NCI-H146 (cell line): ENCODE measurements around the gene GCNA.
"Not testable (repeated sequence)": the region's sequence is repeated elsewhere in the genome, so short reads cannot be mapped to it uniquely, and the experiment has no call there.

Experiments used
- DNase-seq: peaks from one replicate; lab custom pipeline; 2025; lab: John Stamatoyannopoulos, UW

Gene GCNA

DNA sequence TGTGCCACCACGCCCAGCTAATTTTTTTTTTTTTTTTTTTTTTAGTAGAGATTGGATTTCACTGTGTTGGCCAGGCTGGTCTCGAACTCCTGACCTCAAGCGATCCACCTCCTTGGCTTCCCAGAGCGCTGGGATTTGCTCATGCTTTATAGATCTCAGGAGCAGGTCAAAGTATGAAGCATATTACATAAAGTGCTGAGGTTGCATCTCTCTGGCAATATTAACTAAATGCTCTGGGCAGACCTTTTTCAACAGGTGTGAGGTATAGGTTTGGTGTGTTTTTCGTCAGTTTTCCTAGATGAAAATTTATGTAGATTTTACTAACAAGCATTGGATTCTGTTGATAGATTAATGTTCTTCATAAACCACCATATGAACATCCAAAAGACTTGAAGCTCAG is 19.3 kb upstream of the GCNA start:
- DNase-seq = no peak

DNA sequence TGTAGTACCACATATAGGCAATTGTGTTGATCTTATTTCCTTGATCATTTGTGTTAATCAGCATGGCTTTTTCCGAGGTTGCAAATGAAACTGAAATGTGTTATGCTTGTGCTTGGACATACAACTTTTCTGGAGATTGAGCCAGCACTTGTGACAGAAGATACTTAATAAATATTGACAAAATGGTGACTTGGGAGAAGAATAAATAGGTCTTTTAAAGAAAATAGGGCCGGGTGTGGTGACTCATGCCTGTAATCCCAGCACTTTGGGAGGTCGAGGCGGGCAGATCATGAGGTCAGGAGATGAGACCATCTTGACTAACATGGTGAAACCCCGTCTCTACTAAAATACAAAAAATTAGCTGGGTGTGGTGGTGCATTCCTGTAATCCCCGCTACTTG is 18.5 kb upstream of the GCNA start:
- DNase-seq = not testable (repeated sequence)

DNA sequence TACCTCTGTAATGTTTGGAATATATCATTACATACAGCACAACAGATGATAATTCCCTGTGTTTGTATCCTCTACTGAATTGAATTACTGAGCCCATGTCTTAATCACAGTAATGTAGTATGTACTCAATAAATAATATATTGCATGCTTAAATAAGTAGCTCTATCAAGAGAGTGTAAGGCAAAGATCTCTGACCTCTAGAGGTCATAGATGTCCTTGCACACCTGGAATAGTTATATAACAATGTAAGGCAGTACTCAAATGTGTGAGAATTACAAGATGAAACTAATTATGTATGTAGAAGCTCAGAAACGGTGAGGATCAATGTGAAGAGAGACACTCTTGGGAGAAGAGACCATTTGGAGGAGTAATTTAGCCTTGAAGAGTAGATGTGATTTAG is 14.3 kb upstream of the GCNA start:
- no peak for DNase-seq

DNA sequence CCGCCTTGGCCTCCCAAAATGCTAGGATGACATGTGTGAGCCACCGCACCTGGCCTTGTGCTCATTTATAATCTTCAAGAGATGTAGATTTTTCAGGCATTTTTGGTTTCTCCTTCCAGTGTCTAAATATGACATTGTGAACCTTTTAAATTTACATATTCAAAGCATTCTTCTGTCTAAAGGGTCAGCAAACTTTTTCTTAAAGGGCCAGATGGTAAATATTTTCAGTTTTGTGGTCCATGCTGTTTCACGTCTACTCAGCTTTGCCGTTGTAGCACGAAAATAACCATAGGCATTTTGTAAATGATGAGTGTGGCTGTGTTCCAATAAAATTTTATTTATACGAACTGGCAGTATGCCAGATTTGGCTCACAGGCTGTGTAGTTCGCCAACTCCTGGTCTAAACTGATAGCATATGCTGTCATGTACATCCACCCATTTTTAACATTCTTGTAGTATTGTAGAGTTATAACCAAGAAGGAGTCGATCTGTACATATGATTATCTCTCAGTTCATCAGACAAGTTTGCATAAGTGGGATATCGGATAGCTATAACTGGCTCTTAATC is 12.7 kb upstream of the GCNA start:
- no peak for DNase-seq

DNA sequence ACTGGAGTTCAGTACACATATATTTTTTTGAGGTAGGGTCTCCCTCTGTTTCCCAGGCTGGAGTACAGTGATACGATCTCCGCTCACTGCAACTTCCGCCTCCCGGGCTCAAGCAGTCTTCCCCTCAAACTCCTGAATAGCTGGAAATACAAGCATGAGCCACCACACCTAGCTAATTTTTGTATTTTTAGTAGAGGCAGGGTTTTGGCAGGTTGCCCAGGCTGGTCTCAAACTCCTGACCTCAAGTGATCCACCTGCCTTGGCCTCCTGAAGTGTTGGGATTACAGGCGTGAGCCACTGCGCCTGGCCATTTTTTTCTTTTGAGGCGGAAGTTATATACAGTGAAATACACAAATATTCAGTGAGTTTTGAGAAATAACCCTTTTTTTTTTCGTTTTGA is 6.8 kb upstream of the GCNA start:
- DNase-seq = not testable (repeated sequence)

DNA sequence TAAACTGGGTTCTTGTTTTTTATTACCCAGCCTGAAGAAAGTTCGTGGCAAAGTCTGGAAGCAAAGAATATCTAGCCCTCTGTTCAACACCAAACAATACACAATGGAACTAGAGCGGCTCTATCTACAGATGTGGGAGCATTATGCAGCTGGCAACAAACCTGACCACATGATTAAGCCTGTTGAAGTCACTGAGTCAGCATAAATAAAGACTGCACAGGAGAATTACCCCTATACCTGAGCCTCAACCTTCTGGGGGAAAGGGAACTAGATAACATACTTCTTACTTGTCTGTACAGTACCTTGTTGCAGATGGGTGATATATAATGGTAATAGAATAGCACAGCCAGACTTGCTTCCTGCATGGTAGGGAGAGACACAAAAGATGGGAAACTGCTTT is 4.6 kb upstream of the GCNA start:
- DNase-seq = no peak

DNA sequence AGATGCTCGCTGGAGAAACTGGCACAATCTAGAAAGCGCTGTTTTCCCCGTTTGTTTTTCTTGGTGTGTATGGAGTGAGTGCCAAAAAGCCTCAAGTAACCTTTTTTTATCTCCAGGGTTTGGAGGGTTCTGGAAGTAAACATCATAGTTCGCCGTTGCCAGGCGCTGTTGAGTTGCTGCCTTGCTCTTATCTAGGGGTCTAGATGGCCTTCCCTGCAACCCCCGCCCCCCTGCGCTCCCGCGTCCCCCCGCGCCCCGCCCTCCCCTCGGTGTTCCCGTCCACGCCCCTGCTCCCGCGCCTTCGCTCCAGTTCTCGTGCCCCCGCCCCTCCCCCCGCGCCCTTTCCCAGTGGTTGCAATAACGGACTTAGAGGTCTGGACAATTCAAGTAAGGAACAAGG is 555 bp upstream of the GCNA start:
- no peak for DNase-seq

DNA sequence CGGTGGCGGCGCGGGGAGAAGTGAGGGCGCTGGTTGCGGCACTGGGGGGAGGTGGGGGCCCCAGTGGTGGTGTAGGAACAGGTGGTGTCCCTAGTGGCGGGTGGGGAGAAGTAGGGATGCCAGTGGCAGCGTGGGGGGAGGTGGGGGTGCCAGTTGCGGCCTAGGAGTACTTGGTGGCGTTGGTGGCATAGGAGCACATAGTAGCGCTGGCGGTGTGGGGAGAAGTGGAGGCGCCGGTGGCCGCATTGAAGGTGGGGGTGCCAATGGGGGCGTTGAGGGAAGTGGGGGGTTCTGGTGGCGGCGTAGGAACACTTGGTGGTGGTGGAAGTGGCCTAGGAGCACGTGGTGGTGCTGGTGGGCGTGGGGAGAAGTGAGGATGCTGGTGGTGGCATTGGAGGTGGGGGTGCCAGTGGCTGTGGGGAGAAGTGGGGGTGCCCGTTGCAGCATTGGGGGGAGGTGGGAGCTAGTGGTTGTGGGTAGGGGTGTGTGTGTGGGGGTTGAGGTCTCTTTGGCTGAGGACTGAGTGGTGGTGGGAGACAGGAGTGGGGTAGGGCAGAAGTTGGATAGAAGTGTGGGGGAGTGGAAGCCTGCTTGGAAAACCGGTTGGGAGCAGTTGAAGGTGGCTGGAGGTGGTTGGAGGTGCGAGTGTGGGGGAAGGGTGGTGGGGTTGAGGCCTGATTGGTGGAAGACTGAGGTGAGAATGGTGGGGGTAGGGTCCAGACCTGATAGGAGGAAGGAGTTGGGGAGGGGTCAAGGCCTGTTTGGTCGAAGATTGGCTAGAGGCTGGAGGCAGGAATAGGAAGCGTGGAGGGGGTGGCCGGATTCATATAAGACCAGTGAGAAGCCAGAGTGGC is 1.1 kb downstream of the GCNA start:
- no peak for DNase-seq

DNA sequence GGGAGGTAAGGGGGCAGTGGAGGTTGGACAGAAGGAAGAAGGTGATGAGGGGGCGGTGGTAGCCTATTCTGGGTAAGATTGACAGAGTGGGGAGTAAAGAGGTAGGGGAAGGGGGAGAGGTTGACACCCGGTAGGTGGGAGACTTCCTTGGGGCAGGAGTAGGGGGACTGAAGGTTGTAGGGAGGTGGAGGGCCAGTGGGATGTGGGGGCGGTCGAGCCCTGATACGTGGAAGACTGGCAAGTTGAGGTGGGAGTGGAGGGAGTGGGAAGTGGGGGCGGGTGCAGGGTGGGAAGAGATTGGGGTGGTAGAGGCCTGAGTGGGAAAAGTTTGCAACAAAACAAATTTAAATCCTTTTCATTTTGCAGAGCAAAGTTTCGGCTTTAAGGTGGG is 1.7 kb downstream of the GCNA start:
- DNase-seq = no peak

DNA sequence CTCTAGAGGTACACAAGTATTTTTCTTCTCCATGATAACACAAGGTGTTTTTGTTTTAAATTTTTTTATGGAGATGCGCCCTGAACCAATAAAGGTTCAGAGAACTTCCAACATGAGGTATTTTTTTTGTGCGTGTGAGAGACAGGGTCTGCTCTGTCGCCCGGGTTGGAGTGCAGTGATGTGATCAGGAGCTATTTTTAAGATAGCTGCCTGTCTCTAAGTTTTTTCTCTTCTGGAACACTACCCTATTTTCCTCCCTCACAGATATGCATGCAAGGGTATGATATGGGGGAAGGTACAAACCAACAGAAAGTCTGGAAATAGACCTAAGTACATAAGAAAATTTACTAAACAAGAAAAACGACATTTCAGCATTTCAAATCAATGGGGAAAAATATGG is 3.0 kb downstream of the GCNA start:
- no peak for DNase-seq

DNA sequence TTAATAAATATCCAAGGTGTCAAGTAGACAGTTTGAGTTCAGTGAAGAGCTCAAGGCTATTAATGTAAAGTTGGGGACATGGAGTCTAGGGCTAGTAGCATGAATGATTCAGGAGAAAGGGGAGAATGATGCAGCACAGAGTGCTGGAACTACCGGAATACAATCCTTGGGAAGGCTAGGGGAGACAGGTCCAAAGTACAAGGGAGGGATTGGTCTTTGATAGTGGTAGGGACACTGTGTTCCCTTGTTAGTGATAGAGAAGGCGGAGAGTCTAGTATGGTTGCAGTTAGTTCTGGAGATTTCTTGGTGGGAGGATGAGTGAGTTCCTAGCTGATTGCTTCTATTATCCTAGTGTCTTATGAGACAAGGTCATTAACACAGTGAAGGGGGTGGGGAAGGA is 8.7 kb downstream of the GCNA start:
- DNase-seq = no peak

DNA sequence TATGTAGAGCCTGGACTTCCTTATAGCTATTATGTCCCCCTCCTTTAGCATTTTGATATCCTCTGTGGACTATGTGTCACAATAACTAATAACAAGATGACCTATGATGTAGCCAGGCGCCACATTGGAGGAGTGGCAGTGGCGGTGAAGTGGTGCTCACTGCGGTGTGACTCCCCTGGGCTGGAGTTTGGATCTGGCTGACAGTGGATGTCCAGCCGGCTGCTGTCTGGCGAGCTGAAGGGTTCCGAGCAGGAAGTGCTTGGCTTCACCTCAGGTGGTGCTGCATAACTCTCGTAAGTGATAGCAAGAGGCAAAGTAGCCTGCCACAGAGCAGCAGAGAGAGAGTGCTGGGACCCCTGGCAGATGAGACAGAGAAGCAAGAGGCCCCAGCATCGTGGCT is 15.0 kb downstream of the GCNA start:
- not testable (repeated sequence) for DNase-seq

DNA sequence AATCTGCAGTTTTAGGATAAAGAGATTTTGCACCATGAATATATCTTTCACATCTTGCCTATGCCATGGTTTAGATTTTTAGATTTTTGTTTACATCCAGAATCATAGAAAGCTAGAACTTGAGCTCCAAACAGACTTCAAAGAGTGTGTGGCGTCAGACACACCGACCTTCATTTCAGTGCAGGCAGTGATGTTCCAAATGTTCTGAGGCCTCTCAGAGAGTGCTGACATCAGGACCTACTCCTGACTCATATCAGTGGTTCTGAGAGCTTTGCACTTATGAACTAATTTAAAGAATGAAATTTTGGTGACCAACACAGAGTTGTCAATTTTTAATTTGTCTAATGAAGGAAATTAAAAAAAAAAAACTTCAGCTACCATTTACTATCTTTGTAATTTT is 21.7 kb downstream of the GCNA start:
- no peak for DNase-seq

DNA sequence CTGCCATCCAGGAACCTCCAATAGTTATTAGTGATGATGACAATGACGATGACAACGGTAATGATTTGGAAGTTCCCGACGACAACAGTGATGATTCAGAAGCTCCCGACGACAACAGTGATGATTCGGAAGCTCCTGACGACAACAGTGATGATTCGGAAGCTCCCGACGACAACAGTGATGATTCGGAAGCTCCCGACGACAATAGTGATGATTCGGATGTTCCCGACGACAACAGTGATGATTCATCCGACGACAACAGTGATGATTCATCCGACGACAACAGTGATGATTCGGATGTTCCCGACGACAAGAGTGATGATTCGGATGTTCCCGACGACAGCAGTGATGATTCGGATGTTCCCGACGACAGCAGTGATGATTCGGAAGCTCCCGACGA is 25.4 kb downstream of the GCNA start:
- DNase-seq = no peak

DNA sequence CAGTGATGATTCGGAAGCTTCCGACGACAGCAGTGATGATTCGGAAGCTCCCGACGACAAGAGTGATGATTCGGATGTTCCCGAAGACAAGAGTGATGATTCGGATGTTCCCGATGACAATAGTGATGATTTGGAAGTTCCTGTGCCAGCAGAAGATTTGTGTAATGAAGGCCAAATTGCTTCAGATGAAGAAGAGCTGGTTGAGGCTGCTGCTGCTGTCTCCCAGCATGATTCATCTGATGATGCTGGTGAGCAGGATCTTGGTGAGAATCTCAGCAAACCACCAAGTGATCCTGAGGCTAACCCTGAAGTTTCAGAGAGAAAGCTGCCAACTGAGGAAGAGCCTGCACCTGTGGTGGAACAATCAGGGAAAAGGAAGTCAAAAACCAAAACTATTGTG is 25.9 kb downstream of the GCNA start:
- no peak for DNase-seq

DNA sequence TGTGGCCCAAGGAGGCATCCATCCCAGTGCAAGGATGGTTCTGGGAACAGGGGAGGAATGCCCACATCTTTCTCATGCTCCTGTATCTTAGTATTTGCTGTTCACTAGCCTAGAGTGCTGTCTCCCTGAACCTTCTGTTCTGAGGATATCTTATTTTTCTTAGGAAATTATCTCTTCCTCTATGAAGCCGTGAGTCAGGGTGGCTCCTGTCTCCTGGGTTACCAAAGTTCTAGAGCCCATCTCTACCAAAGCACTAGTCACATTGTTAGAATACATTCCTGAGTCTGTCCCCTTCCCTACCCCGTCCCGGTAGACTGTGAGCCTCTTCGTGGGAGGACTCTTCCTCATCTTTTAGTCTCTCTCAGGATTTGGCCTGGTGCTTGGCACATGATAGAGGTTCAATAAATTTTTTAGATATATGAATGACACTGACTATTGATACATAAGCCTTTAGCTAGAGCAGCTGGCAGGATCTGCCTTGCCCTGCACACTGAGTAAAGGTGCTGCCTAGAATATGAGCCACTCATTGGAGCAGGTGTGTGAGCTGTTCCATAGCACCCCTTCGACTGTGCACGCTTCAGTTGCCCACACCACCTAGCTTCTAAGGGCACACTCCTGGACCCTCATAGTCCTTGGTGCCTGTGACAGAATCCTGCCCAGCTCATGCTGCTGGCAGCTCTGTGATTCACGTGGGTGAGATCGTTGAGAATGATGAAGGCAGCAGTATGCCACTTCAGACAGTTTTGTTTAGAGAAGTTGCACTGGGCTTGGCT is 26.7 kb downstream of the GCNA start:
- no peak for DNase-seq

DNA sequence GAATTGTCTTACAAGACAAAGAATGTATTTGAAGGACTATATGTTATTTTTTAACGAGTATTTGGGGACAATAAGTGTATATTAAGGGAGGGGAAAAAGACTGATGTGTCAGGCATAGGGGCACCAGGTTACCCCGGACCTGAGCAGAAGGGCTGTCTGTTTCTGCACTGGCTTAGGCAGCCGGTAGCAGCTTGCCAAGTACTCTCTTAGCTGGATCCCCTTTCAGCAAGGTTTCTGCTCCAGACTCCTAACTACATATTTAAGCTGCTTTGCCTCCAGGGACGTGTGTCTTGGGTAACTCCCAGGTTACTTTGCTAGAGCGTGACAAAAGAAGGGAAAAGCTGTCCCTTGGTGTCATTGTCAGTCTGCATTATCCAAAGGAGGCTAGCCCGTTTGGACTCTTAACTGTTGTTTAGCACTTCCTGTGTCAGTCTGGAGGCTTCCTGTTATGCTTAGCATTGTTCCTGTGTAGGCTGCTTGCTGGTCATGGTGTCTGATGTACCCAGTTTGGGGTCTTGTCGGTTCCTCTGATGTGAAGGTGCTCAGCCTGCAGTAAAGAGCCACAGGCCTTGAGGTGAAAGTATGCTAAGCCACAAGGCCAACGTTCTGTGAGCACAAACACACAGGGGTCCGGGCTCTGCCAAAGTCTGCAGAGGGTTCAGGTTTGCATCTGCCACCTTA is 28.4 kb downstream of the GCNA start:
- DNase-seq = no peak

DNA sequence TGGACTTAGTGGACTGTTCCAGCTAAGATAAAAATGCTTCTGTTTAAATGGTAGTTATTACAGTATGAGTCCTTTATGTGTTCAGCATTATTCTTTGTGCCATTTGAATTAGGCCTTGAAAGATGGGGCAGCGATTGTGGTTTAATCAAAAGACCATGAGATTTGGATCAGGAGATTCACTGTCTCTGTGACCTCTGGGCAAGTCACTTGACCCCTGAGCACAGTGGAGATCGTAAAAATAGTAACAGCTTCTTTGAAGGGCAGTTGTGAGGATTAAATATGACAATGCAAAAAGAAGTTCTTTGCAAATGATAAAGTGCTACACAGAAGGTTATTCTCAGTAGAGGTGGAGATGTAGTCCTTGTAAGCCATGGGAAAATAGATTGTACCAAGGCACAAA is 29.3 kb downstream of the GCNA start:
- no peak for DNase-seq

DNA sequence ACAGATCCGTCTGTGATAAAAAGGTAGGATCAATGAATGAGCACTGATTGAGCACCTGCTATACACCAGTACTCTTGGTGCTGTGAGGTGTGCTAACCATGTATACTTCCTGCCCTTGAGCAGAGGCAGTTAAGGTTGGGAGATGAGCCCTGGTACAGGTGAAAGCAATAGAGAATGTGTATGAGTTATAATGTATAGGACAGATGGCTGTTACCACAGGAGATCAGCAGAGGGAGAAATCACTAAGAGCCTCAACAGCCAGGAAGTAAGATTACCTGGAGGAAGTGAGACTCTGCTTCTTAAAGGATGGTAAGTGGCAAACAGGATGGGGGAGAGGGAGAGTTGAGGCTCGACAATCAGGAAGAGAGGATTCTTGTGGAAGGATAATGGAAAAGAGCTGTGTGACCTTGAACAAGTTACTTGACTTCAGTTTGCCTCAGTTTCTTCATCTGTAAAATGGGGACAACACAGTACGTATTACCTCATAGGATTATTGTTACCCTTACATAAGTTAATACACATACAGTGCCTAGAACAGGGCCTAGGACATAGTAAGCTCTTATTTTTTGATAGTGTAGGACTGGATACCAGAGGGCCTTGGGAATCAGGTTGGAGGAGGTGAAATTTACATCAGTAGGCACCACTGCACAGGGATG is 31.0 kb downstream of the GCNA start:
- DNase-seq = no peak

DNA sequence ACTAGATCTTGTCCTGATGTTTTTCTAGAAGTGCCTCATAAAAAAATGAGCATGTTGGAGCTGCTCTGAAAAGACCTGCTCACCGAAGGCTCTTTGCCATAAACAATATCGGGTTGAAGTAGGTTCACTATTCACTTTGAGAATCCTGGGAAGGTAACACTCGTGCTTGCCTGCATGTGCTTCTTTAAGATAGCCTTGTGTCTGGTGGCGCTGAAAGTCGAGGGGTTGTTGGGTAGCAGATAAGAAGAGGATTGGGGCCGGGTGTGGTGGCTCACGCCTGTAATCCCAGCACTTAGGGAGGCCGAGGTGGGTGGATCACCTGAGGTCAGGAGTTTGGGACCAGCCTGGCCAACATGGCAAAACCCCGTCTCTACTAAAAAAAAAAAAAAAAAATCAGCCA is 33.5 kb downstream of the GCNA start:
- DNase-seq = not testable (repeated sequence)

DNA sequence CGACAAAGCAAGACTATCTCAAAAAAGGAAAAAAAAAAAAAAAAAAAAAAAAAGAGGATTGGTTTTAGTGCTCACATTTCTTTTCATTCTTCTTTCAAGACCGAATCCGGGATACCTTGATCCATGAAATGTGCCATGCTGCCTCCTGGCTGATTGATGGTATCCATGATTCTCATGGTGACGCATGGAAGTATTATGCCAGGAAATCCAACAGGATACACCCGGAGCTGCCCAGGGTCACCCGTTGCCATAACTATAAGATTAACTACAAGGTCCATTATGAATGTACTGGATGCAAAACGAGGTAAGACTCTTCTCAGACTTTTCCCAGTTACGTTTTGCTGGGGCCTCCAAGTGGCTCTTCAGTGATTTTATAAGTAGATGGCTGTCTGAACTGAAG is 34.0 kb downstream of the GCNA start:
- DNase-seq = no peak

DNA sequence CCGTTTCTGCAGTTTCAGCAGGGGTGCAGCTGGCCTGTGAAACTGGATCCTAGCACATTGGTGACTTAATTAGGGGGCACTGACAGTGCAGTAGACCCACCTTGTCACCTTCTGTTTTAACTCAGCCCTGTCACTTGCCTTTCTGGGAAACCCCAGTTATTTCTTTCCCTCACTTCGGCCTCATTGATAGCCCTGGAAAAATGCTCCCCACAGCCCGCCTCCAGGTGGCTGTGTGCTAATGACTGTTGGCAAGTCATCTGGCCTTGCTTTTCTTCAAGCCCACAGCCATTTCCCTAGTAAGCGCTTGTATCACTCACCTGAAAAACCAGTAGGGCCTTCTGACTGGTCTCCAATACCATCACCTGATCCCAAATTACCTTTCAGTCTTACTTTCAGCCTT is 36.8 kb downstream of the GCNA start:
- DNase-seq = no peak
